Gastroesophageal sphincter (tissue), 4 donors: Measurements from ENCODE around the gene MGAT3. TPM values are rescaled to one million over a fixed set of nuclear protein-coding genes. Genes with fewer than 3 reads are reported as not detected.

ENCODE experiments used
- ATAC-seq: fragments of 150-250 bp; one replicate; pipeline ENCODE4 v1.9.1; 2016; ENCODE audit warnings: mild to moderate bottlenecking, moderate library complexity
- H3K27ac ChIP-seq, 4 donors: fragments of 200-600 bp; sonication (generic) in 3 of 4; 1 replicate in 3 of 4; 2 replicates in 1 of 4; pipeline ENCODE4 v1.5.1; 2016 to 2019
- H3K27me3 ChIP-seq: fragments of 200-600 bp; sonication (generic); one replicate; pipeline ENCODE4 v1.5.1; 2019
- H3K36me3 ChIP-seq, 2 donors: fragments of 200-600 bp; sonication (generic); one replicate each; pipeline ENCODE4 v1.5.1; 2019; ENCODE audit warnings: control low read depth in 1 of 2
- H3K4me1 ChIP-seq, 3 donors: fragments of 200-600 bp; sonication (generic); 1 replicate in 2 of 3; 2 replicates in 1 of 3; pipeline ENCODE4 v1.5.1; 2016 to 2019; ENCODE audit warnings: control low read depth in 2 of 3
- H3K4me3 ChIP-seq, 2 donors: fragments of 200-600 bp; sonication (generic); one replicate each; pipeline ENCODE4 v1.5.1; 2019; ENCODE audit warnings: mild to moderate bottlenecking in 1 of 2, moderate library complexity in 1 of 2
- H3K9me3 ChIP-seq, 3 donors: fragments of 200-600 bp; sonication (generic); one replicate each; pipeline ENCODE4 v1.5.1; 2017 to 2019; ENCODE audit warnings: control low read depth in 2 of 3
- EP300 ChIP-seq: sonication (generic); formaldehyde crosslinking; IDR thresholded peaks from one replicate; pipeline ENCODE4 v1.6.1; 2017; ENCODE audit warnings: antibody characterized with exemption, mild to moderate bottlenecking
- POLR2A ChIP-seq, 2 donors: fragments of 450-650 bp; IDR thresholded peaks; one replicate each; pipeline ENCODE4 v1.6.1; 2017; ENCODE audit warnings: antibody characterized with exemption in 2 of 2, mild to moderate bottlenecking in 2 of 2, moderate library complexity in 1 of 2
- POLR2AphosphoS5 ChIP-seq: sonication (generic); formaldehyde crosslinking; IDR thresholded peaks from one replicate; pipeline ENCODE4 v1.6.1; 2017; ENCODE audit warnings: antibody characterized with exemption
- WGBS, 2 donors: methylation state at CpG; one replicate each; pipeline ENCODE4 v1.1.5; 2018; ENCODE audit warnings: low coverage in 1 of 2; 5-methylcytosine and 5-hydroxymethylcytosine counted together
- total RNA-seq, 4 donors: library from RNA; depleted of rRNA; stranded (reverse); fragments of >200 nt; gene quantifications; one replicate each; pipeline ENCODE4 v1.1.0, GENCODE V29; 2016
- TF ChIP-seq, protein P1 (sequence below), 4 experiments: fragments of 200-600 bp in 2 of 4; fragments of 450-650 bp in 2 of 4; sonication (generic) in 1 of 4; IDR thresholded peaks; one replicate each; pipeline ENCODE4 v1.5.1; 2017 to 2019; ENCODE audit warnings: antibody characterized with exemption in 4 of 4, mild to moderate bottlenecking in 2 of 4, moderate library complexity in 2 of 4

MGAT3 gene
- total RNA-seq, 4 donors from 2014 or later = 2.6 to 3.9 (median 2.9) TPM

DNA sequence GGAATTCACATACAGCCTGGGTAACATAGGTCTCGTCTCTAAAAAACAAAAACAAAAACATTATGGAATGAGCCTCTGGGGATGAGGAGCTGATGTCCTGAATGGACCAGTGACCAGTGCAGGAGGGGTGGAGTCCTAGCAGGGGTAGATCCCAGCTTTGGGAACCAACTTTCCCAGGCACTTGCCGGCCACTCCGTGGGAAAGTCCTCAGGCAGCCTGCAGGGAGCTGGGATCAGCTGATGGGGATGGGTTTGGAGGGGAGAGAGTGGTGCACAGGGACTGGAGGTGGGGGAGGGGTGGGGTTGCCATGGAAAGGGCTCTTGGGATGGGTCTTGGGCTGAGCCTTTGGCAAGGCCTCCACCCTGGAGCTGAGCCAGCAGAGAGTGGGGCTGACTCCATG lies 19.1 kb downstream of the MGAT3 start:
- Histone ChIP-seq H3K4me1 (peaks cover 0 to 52% (median 15%) of the 10 kb centered on the region in 3 donors), H3K4me3 (no peak overlapping the region), H3K27me3 (peaks cover under 1% of the 10 kb centered on the region), H3K36me3 (no peaks in the 10 kb centered on the region), H3K9me3 (no peaks in the 10 kb centered on the region), H3K27ac (no peak overlapping the region)
- TF ChIP-seq POLR2AphosphoS5 = no peak
- TF ChIP-seq, protein P1, sequence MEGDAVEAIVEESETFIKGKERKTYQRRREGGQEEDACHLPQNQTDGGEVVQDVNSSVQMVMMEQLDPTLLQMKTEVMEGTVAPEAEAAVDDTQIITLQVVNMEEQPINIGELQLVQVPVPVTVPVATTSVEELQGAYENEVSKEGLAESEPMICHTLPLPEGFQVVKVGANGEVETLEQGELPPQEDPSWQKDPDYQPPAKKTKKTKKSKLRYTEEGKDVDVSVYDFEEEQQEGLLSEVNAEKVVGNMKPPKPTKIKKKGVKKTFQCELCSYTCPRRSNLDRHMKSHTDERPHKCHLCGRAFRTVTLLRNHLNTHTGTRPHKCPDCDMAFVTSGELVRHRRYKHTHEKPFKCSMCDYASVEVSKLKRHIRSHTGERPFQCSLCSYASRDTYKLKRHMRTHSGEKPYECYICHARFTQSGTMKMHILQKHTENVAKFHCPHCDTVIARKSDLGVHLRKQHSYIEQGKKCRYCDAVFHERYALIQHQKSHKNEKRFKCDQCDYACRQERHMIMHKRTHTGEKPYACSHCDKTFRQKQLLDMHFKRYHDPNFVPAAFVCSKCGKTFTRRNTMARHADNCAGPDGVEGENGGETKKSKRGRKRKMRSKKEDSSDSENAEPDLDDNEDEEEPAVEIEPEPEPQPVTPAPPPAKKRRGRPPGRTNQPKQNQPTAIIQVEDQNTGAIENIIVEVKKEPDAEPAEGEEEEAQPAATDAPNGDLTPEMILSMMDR (IDR thresholded peaks at IDR 0.05) = no peak
- TF ChIP-seq POLR2A (IDR thresholded peaks at IDR 0.05) = no peak
- no peak for TF ChIP-seq EP300
- 67 to 88% methylated on average over 1 of the region's 3 CpGs for WGBS, 2 donors
- ATAC-seq = no peak

DNA sequence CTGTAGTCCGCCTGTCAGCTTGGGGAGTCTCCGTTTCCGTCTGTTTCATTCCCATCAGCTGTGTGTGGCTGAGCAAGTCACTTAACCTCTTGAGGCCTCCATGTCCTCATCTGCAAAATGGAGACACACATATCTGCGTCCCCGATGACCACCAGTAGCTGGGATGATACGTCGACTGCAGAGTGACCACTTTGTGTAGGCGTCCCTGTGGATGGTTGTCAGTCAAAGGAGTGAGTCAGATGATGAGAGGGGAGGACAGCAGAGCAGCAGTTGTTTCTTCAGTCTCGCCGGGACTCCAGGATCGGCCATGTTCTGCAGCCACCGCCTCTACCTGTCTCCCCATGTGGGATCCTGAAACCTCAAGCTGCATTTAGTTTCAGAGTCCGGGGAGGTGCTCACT lies 19.9 kb downstream of the MGAT3 start:
- 78 to 84% methylated on average over 4 to 7 of the region's 13 CpGs for WGBS, 2 donors
- H3K4me1 ChIP-seq = peaks cover 0 to 45% (median 11%) of the 10 kb centered on the region in 3 donors

GRCh38 chr22:39477542-39477941 lies 20.7 kb downstream of the MGAT3 start:
- TF ChIP-seq POLR2AphosphoS5 (no peak), POLR2A (IDR thresholded peaks at IDR 0.05) (no peak), EP300 (no peak)
- TF ChIP-seq, protein P1 (IDR thresholded peaks at IDR 0.05) = no peak
- no peaks in the 10 kb centered on the region for H3K27me3 ChIP-seq
- no peak for ATAC-seq
- peaks cover 0 to 36% (median 3%) of the 10 kb centered on the region in 3 donors for H3K4me1 ChIP-seq
- H3K36me3 ChIP-seq = no peaks in the 10 kb centered on the region
- H3K4me3 ChIP-seq = no peak overlapping the region
- WGBS, 2 donors = 80 to 100% methylated on average over 4 of the region's 9 CpGs
- no peak overlapping the region for H3K27ac ChIP-seq
- H3K9me3 ChIP-seq = no peaks in the 10 kb centered on the region

More for the DNA sequence above, 19.9 kb downstream of the MGAT3 start:
- H3K9me3 ChIP-seq = no peaks in the 10 kb centered on the region
- H3K36me3 ChIP-seq = no peaks in the 10 kb centered on the region
- no peak overlapping the region for H3K4me3 ChIP-seq
- H3K27me3 ChIP-seq = no peaks in the 10 kb centered on the region
- ATAC-seq = no peak
- TF ChIP-seq EP300 (no peak), POLR2A (IDR thresholded peaks at IDR 0.05) (no peak), POLR2AphosphoS5 (no peak)
- TF ChIP-seq, protein P1 (IDR thresholded peaks at IDR 0.05) = no peak
- H3K27ac ChIP-seq = no peak overlapping the region

- H3K27ac ChIP-seq = no peak overlapping the region
- H3K4me3 ChIP-seq = no peak overlapping the region
- H3K27me3 ChIP-seq = no peaks in the 10 kb centered on the region
- H3K36me3 ChIP-seq = no peaks in the 10 kb centered on the region
- peaks cover 0 to 27% (median 0%) of the 10 kb centered on the region in 3 donors for H3K4me1 ChIP-seq
- TF ChIP-seq EP300 (no peak), POLR2A (IDR thresholded peaks at IDR 0.05) (no peak), POLR2AphosphoS5 (no peak)
- H3K9me3 ChIP-seq = no peaks in the 10 kb centered on the region
- no CpG with 5 or more reads among the region's 9 CpGs for WGBS, 2 donors
- no peak for ATAC-seq
These were observed 21.6 kb downstream of the MGAT3 start for GRCh38 chr22:39478441-39478850.

DNA sequence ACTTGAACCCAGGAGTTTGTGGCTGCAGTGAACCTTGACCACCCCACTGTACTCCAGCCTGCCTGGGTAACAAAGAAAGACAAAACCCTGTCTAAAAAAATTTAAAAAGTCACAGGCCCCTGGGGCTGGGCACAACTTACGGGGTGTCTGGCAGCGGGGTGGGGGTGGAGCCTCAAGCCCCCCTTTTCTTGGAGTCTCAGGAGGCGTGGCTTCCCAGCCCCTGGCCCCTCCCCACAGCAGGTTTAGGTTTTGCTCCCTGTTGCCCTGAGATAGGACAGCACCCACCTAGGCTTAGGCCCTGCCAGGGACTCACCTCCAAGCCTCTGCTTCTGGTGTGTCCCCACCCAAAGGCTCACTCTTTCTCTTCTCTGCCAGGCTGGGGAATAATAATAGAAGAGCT lies 22.4 kb downstream of the MGAT3 start:
- Histone ChIP-seq H3K27ac (no peak overlapping the region), H3K36me3 (no peaks in the 10 kb centered on the region), H3K27me3 (no peaks in the 10 kb centered on the region), H3K4me1 (peaks cover 0 to 21% (median 0%) of the 10 kb centered on the region in 3 donors), H3K4me3 (no peak overlapping the region), H3K9me3 (no peaks in the 10 kb centered on the region)
- ATAC-seq = no peak
- WGBS, 2 donors = 90% methylated on average over 3 of the region's 3 CpGs; no CpG with 5 or more reads in 1 of the 2 donors
- TF ChIP-seq EP300 = no peak
- TF ChIP-seq POLR2A (IDR thresholded peaks at IDR 0.05) = no peak
- TF ChIP-seq, protein P1 (IDR thresholded peaks at IDR 0.05) = no peak
- no peak for TF ChIP-seq POLR2AphosphoS5
